GM19193 (cell line): ENCODE measurements around the gene TRPV5.

ENCODE experiments used
- POLR2A ChIP-seq: IDR thresholded peaks from 4 replicates; pipeline ENCODE4 v1.6.1; 2011; ENCODE audit not compliant: insufficient read depth, insufficient read length; ENCODE audit errors: extremely low read depth

TRPV5 gene

DNA sequence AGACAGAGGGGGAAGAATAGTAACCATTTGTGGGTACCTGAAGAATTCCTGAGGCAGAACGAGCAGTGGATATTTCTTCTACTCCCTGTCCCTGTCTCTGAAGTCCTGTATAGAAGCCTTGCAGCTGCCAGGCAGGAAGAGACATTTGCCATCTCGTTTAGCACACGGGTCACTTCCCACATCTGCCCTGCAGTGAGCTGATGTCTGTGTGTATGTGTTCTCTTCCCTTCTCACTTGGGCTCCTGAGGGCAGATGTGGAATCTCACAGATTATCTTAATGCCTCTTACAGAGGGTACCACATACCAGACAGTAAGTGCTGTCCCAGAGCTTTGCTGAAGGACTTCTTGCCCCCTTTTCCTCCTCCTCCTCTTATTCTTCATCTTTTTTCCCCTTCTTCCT is 33.9 kb downstream of the TRPV5 start:
- no peak for TF ChIP-seq POLR2A

GRCh38 chr7:142898377-142899170 is 35.0 kb downstream of the TRPV5 start:
- no peak for TF ChIP-seq POLR2A

- TF ChIP-seq POLR2A = no peak
Observed at GRCh38 chr7:142897691-142898090, 35.9 kb downstream of the TRPV5 start.

DNA sequence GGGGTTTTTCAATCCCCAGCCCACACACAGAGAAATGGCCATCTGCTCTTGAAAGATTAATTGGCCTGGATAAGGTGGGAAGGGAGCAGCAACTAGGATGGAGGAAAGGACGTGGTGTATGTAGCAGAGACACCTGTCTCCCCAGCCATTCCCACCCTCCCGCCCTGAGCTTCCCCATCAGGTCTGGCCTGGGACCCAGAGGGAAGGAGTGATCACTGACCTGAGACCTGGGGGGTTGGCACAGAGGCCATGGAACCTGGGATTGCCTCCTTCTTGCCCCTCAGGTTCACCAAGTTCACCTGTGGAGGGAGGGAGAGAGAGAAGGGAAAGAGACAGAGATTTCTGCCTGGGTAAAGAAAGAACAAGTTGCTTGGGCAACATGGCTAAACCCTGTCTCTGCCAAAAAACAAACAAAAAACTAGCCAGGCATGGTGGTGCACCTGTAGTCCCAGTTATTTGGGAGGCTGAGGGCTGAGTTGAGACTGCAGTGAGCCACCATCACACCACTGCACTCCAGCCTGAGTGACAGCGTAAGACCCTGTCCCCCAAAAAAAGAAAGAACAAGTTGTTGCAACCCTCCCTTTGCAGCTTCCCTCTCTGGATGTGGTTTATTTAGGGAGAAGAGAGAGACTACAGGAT is 36.7 kb downstream of the TRPV5 start:
- TF ChIP-seq POLR2A = no peak

DNA sequence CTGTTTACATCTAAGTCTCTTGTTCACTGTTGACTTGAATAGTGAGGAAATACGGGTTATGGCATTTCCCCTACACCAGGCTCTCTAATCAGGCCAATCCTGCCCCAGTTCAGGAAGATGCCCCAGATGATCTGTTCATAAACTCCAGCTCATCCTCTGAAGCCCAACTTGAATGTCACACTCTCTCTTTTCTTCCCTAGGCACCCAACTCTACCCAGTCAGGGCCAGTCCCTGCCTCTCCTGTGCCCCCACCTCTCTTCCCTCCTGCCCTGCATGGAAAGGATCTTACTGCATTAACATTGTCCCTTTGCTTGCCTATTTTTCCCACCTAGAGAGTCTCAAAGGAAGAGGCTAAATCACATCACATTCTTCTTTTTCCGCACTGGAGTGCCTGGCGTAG is 37.4 kb downstream of the TRPV5 start:
- no peak for TF ChIP-seq POLR2A

GRCh38 chr7:142894985-142895593 is 38.5 kb downstream of the TRPV5 start:
- no peak for TF ChIP-seq POLR2A

DNA sequence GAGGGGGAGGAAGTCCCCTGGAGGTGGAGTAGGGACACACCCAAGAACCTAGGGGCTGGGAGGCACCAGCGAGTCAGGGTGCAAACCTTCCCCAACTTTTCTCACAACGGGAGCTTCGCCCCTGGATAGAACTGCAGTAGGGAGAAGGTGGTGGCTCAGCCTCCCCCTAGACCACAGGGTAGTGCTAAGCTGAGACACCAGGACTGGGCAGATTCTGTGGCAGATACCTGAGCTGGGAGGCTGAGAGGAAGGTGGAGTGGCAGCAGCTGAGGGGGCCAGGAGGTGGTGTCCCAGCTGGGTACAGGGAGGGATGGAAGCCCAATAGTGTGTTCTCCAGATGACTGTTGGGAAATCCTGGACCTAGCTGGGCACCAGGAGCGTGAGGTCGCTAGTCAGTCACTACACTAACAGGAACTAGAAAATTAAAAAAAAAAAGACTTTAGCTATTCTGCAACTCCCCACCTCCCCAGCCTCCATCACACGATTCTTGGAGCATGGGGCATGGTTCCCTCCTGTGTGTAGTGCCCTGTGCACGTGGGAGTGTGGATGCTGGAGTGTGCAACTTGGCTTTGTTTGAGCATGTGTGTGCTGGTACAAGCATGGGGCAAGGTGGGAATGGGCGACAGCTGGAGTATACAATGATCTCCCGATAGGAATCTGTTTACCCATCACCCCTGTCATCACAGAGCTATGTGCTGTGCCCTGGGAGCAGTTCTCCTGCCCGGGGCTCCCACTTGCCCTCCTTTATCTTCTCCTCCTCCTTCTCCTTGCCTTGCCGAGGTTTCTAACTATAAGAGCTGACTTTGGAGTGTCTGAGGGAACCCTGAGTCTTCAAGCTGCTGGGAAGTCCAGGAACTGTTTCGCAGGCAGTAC is 39.2 kb downstream of the TRPV5 start:
- no peak for TF ChIP-seq POLR2A

DNA sequence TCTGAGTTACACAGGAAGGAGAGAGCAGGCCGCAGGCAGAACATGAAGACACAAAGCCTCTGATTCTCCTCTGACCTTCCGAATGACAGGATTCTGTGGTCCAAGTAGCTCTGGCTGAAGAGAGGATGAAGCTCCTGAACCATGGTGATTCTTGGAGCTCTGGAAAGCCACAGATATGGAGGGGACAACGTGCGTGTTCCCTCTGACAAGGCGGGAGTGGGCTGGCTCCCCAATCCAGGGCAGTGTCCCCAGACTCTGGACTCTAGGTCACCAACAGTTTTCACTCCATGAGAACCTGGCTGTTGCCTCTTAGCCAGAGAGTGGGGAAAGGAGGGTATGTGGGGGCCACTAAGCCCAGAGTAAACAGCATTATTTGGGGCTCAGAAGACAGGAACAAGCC is 40.6 kb downstream of the TRPV5 start:
- TF ChIP-seq POLR2A = no peak

DNA sequence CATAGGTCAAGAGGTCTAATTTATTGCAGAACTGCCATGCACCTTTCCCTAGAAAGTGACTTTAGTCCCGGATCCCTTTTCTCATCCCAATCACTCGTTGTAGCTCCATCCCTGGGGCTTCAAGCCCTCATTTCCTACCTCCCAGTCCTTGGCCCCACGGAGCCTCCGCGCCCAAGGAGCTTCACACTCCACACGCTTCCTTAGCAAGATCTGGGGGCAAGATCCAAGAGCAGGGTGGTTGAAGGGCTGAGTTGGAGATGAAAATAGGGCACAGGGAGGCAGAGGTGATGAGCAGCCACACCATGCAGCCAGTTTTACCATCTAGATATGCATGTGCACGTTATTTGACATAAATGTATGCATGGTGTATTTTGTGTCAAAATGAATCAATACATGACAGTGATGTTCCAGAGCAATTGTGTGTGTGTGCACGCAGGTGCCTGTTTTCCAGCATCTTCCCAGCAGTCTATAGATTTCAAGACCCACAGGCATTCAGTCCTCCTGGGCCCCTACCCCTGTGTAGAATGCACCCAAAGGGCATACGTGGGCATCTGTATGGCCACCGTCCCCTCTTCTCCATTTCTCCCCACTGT is 42.0 kb downstream of the TRPV5 start:
- no peak for TF ChIP-seq POLR2A

DNA sequence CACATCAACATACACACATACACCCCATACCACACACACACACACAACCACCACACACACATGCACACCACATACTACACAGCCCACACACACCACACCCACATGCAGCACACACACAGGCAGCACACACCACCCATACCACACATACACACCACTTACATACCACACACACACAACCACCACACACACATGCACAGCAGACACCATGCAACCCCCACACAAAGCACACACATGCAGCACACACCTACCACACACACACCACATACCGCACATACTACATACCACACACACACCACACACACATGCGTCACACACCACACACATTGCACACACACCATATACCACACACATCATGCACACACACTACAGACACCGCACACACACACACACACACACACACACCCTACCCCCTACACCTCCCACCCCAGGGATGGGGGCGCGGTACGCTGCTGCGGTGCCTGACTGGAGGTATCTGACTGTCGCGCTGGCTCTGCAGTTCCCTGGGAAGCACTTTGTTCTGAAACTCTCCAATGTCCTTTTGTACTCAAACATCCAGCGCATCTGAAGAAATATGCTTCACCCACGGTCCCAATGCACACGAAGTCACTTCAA is 42.6 kb downstream of the TRPV5 start:
- no peak for TF ChIP-seq POLR2A

DNA sequence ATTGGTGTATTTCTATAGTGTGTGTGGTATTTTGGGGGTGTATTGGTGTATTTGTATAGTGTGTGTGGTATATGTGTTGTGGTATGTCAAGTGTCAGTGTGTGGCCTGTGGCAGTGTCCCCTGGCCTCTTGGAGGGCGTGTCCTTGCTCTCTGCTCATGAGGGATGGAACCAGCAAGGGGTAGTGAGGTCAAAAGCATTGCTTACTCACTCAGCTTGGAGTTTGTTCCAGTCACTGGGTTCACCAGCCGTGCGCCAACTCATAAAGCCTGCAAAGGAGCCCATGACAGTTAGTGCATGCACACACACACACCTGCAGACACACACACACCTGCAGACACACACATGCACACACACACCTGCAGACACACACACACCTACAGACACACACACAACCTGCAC is 43.7 kb downstream of the TRPV5 start:
- TF ChIP-seq POLR2A = no peak

DNA sequence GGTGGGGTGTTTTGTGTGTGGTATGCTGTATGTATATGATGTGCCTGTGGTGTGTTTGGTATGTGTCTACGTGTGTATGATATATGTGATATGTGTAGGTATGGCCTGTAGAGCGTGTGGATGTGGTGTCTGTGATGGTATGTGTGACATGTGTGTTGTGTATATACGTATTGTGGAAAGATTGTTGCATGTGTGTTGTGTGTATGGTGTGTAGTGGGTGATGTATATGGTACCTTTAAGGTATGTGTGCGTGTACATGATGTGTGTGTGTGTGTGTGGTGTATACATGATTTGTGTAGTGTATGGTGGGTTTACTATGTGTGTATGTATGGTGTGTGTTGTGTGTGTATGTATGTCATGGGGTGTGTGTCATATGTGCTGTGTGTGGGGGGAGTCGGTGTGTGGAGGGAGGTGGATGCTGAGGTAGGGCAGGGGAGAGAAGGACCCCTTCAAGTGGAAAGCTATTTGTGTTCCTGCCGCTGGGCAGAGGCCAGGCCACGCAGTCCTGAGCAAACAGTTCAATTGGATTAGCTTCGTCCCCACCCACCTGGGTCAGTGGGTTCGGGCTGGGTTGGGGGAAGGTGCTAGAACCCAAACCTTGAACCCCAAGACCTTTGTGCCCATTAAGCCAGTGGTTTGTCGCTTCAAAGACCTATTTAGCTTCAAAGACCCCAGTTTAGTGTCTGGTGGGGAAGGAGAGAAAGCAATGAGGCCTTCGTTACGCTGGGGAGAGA is 46.1 kb downstream of the TRPV5 start:
- no peak for TF ChIP-seq POLR2A

GRCh38 chr7:142886866-142887265 is 46.7 kb downstream of the TRPV5 start:
- TF ChIP-seq POLR2A = no peak

GRCh38 chr7:142885311-142886230 is 48.0 kb downstream of the TRPV5 start, which contains the start of gene TRPV6:
Gene TRPV6, minus strand, starts transcription at chr7:142885745.
- TF ChIP-seq POLR2A = no peak
